Activated T-cell treated with anti-CD3 and anti-CD28 coated beads, Interleukin-2, amount 50 U/mL, for 4 hours (primary cell): Measurements from ENCODE around the gene GRM5. TPM values are rescaled to one million over a fixed set of nuclear protein-coding genes. Genes with fewer than 3 reads are reported as not detected.

Experiments used
- ATAC-seq, 2 donors: fragments of 200-7000 bp; cut with Tn5 transposase; one replicate each; pipeline ENCODE4 v1.10.0; 2021
- DNase-seq: peaks from one replicate; pipeline ENCODE4 v3.0.0-alpha.2; 2020
- H3K27me3 Mint-ChIP-seq: one replicate; pipeline ENCODE4 v1.8.0; 2021; ENCODE audit warnings: low read depth, mixed read lengths
- H3K36me3 Mint-ChIP-seq: one replicate; pipeline ENCODE4 v1.8.0; 2022; ENCODE audit warnings: mixed read lengths; ENCODE audit not compliant: insufficient read depth
- H3K4me1 Mint-ChIP-seq: one replicate; pipeline ENCODE4 v1.8.0; 2021; ENCODE audit warnings: low read depth, mixed read lengths
- H3K4me3 Mint-ChIP-seq: one replicate; pipeline ENCODE4 v1.8.0; 2021; ENCODE audit warnings: mild to moderate bottlenecking, moderate library complexity, mixed read lengths
- H3K9me3 Mint-ChIP-seq: one replicate; pipeline ENCODE4 v1.8.0; 2021; ENCODE audit warnings: mixed read lengths
- total RNA-seq, 3 donors: library from RNA; stranded (reverse); gene quantifications; one replicate each; pipeline ENCODE4 v1.2.1, GENCODE V29; 2021

The GRM5 gene
- total RNA-seq, 3 donors from 2014 or later, result not detected

DNA sequence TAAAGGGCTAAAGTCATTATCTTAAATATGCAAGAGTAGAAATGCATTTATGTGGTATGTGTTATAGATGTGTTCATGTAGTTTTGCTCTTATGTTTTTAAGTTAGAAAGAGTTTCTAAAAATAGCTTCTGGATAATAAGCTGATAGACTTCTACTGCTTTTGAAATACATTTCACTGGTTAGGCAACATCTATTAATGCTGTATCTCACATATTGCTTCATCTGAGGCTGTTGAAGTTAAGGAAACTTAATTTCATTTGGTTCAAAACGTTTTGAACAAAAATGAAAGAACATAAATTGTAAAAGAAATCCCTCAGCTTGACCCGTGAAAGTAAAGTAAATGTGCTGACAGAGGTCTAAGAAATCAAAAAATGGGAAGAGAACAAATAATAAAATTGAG is 564.2 kb downstream of the GRM5 start:
- H3K4me1 Mint-ChIP-seq, result no peaks in the 10 kb centered on the region
- no peak for DNase-seq
- no peak for ATAC-seq
- peaks cover 4% of the 10 kb centered on the region for H3K27me3 Mint-ChIP-seq
- no peaks in the 10 kb centered on the region for H3K36me3 Mint-ChIP-seq
- no peaks in the 10 kb centered on the region for H3K9me3 Mint-ChIP-seq
- no peak overlapping the region for H3K4me3 Mint-ChIP-seq

GRCh38 chr11:88495836-88496235 is 569.9 kb downstream of the GRM5 start:
- Mint-ChIP-seq H3K4me1 (no peaks in the 10 kb centered on the region), H3K9me3 (peaks cover 2% of the 10 kb centered on the region), H3K36me3 (no peaks in the 10 kb centered on the region), H3K4me3 (no peak overlapping the region), H3K27me3 (peaks cover 1% of the 10 kb centered on the region)
- ATAC-seq, result no peak
- no peak for DNase-seq

- H3K27me3 Mint-ChIP-seq, result peaks cover 1% of the 10 kb centered on the region
- no peak for ATAC-seq
Measured at GRCh38 chr11:88494848-88495247, 570.9 kb downstream of the GRM5 start.

GRCh38 chr11:88491674-88492073 is 574.1 kb downstream of the GRM5 start:
- ATAC-seq (no peak), DNase-seq (no peak)
- no peaks in the 10 kb centered on the region for H3K36me3 Mint-ChIP-seq
- H3K4me3 Mint-ChIP-seq, result no peak overlapping the region
- H3K9me3 Mint-ChIP-seq, result peaks cover 3% of the 10 kb centered on the region
- no peaks in the 10 kb centered on the region for H3K27me3 Mint-ChIP-seq
- no peaks in the 10 kb centered on the region for H3K4me1 Mint-ChIP-seq

More at GRCh38 chr11:88494848-88495247, 570.9 kb downstream of the GRM5 start:
- no peaks in the 10 kb centered on the region for H3K4me1 Mint-ChIP-seq
- DNase-seq, result no peak
- no peak overlapping the region for H3K4me3 Mint-ChIP-seq
- no peaks in the 10 kb centered on the region for H3K36me3 Mint-ChIP-seq
- H3K9me3 Mint-ChIP-seq, result peaks cover 3% of the 10 kb centered on the region

GRCh38 chr11:88489030-88489429 is 576.8 kb downstream of the GRM5 start:
- no peaks in the 10 kb centered on the region for H3K4me1 Mint-ChIP-seq
- DNase-seq, result no peak

DNA sequence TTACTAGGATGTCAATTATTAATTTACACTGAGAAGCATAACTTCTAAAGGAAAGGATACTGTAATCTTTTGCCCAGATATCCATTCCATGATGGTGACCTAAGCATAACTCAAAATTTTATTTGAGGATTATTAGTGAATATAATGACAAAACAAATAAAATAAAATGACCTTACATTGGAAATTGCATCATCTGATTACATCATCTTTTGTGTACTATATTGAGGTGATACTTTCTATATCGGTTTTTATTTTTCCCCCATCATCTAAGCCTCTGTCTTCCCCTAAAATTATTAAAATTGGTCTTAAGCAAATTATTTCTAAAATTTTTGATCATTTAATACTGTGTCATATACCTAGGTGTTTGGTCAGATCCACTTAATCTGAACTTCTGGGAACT is 578.1 kb downstream of the GRM5 start:
- Mint-ChIP-seq H3K27me3 (no peaks in the 10 kb centered on the region), H3K4me3 (no peak overlapping the region), H3K36me3 (no peaks in the 10 kb centered on the region), H3K9me3 (peaks cover 3% of the 10 kb centered on the region), H3K4me1 (no peaks in the 10 kb centered on the region)
- ATAC-seq (no peak), DNase-seq (no peak)

More at GRCh38 chr11:88489030-88489429, 576.8 kb downstream of the GRM5 start:
- H3K4me3 Mint-ChIP-seq, result no peak overlapping the region
- peaks cover 3% of the 10 kb centered on the region for H3K9me3 Mint-ChIP-seq
- H3K36me3 Mint-ChIP-seq, result no peaks in the 10 kb centered on the region
- ATAC-seq, result no peak
- no peaks in the 10 kb centered on the region for H3K27me3 Mint-ChIP-seq

- no peaks in the 10 kb centered on the region for H3K4me1 Mint-ChIP-seq
- no peaks in the 10 kb centered on the region for H3K9me3 Mint-ChIP-seq
- DNase-seq, result peak; percentile 9
- H3K27me3 Mint-ChIP-seq, result no peaks in the 10 kb centered on the region
- peak; percentile 80 to 83 for ATAC-seq
- no peaks in the 10 kb centered on the region for H3K36me3 Mint-ChIP-seq
- no peak overlapping the region for H3K4me3 Mint-ChIP-seq
Measured at GRCh38 chr11:88484873-88485621, 580.7 kb downstream of the GRM5 start.

GRCh38 chr11:88482871-88483301 is 582.9 kb downstream of the GRM5 start:
- no peak for ATAC-seq
- Mint-ChIP-seq H3K4me1 (no peaks in the 10 kb centered on the region), H3K9me3 (no peaks in the 10 kb centered on the region), H3K4me3 (no peak overlapping the region), H3K36me3 (no peaks in the 10 kb centered on the region), H3K27me3 (no peaks in the 10 kb centered on the region)
- no peak for DNase-seq

- Mint-ChIP-seq H3K36me3 (no peaks in the 10 kb centered on the region), H3K27me3 (no peaks in the 10 kb centered on the region), H3K4me1 (no peaks in the 10 kb centered on the region), H3K4me3 (no peak overlapping the region), H3K9me3 (no peaks in the 10 kb centered on the region)
- DNase-seq (no peak), ATAC-seq (no peak)
Measured at GRCh38 chr11:88480223-88480622, 585.6 kb downstream of the GRM5 start.

- H3K4me3 Mint-ChIP-seq, result no peak overlapping the region
- H3K36me3 Mint-ChIP-seq, result no peaks in the 10 kb centered on the region
- DNase-seq (no peak), ATAC-seq (no peak)
- no peaks in the 10 kb centered on the region for H3K27me3 Mint-ChIP-seq
- no peaks in the 10 kb centered on the region for H3K9me3 Mint-ChIP-seq
- no peaks in the 10 kb centered on the region for H3K4me1 Mint-ChIP-seq
Measured at GRCh38 chr11:88478136-88478815, 587.5 kb downstream of the GRM5 start.

GRCh38 chr11:88475991-88476418 is 589.8 kb downstream of the GRM5 start:
- Mint-ChIP-seq H3K4me3 (no peak overlapping the region), H3K36me3 (no peaks in the 10 kb centered on the region), H3K27me3 (peaks cover 2% of the 10 kb centered on the region), H3K4me1 (no peaks in the 10 kb centered on the region), H3K9me3 (no peaks in the 10 kb centered on the region)
- ATAC-seq (no peak), DNase-seq (no peak)

GRCh38 chr11:88474655-88475054 is 591.1 kb downstream of the GRM5 start:
- no peak for DNase-seq
- Mint-ChIP-seq H3K27me3 (peaks cover 2% of the 10 kb centered on the region), H3K4me1 (no peaks in the 10 kb centered on the region), H3K9me3 (no peaks in the 10 kb centered on the region), H3K4me3 (no peak overlapping the region), H3K36me3 (no peaks in the 10 kb centered on the region)
- no peak for ATAC-seq

DNA sequence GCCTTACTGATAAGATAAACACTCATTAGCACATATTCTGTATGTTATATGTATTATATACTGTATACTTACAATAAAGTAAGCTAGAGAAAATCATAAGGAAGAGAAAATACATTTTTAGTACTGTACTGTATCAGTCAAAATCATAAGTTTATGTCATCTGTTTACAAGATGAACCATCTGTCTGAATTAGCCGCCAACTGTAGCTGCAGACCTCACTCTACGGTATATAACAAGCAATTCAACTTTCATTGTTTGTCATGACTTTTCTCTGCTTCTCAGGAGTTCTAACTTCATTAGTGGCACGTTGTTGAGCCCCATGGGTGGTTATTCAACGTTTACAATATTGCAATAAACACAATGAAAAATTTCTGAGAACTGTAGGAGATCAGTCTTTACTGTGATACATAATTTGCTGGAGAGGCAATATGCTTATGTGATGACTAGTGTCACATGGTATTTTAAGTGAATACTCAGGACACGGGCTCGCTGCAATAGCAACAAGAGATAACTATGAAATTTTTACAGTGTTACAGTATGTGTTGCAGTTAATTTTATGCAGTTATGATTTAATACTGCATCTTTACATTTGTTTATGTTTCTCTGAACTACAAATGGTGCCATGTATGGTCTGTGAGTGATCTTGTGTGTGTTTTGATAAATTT is 596.1 kb downstream of the GRM5 start:
- no peak for ATAC-seq
- Mint-ChIP-seq H3K36me3 (no peaks in the 10 kb centered on the region), H3K9me3 (no peaks in the 10 kb centered on the region), H3K4me1 (no peaks in the 10 kb centered on the region), H3K27me3 (peaks cover 9% of the 10 kb centered on the region), H3K4me3 (no peak overlapping the region)
- no peak for DNase-seq

DNA sequence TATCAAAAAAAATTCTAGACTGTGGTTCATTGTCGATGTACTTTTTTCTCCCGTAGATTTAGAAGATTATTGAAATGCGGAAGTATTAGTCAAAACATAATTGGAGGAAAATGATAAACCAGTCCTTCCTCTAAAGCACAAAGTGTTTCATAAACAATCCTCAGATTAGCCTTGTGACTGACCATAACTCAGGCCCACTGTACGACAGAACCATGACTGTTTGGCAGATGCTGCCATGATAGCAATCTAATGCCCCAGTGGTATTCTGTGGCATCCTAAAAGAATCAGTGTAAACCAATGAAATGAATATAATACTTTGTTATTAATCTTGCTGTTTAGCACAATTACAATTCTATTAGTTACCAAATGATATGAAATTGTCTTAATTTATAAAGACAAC is 601.3 kb downstream of the GRM5 start:
- peaks cover 6% of the 10 kb centered on the region for H3K9me3 Mint-ChIP-seq
- H3K27me3 Mint-ChIP-seq, result peaks cover 10% of the 10 kb centered on the region
- ATAC-seq (no peak), DNase-seq (no peak)
- H3K4me3 Mint-ChIP-seq, result no peak overlapping the region
- H3K4me1 Mint-ChIP-seq, result no peaks in the 10 kb centered on the region
- no peaks in the 10 kb centered on the region for H3K36me3 Mint-ChIP-seq
